ENCODE data around the gene COX6A2. TPM values are rescaled to one million over a fixed set of nuclear protein-coding genes. Genes with fewer than 3 reads are reported as not detected.

The COX6A2 gene
- polyA plus RNA-seq, 1 experiment: not detected

DNA sequence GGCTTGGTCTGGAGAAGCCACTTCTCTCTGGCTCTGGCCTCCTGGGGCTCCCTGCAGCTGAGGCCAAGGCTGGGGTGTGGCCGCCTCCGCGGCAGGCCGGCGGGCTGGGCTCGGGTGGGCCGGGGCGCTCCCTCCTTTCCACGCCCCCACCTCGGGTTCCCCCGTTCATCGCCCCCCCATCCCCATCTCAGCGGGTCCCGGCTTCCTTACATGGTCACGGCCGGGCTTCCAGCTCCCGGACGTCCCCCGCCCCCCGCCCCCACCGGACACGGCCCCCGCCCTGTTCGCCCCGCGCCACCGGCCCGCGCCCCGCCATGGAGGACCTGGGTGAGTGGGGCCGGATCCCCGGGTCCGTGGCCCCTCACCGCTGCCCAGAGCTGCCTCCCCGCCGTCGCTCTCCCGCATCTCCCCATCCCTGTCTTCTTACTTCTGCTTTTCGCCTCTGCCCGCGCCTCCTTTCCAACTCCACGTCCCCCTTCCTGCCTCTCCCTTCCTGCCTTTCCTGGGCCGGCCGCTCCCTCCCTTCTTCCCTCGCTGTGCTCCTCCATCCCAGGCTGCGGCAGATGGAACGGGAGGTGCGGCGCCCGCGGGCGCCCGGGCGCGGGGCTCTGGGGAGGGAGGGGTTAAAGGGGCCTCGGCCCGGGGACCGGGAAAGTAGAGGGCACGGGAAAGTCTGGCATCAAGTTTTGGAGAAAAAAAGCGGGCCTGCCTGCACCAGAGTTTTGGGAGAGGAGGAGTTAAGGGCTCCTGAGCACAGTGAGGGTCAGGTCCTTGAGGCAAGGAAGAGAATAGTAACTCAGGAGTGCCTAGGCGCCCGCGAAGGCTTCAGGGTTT, 43.9 kb upstream of the COX6A2 start, which contains the start of gene TGFB1I1:
Gene TGFB1I1 (plus strand): TSS at position 278 of the 834 bp plus-strand sequence. CDS start 37 bp downstream, at position 315.
- peak within 1 kb of the TSS; percentile 90 for H3K4me3 ChIP-seq (ENCODE audit: low read depth, low read length)
- ChIA-PET POLR2A (interaction anchor here (0.6 to 0.8 kb wide), 6 partner anchors 11 to 570 kb away, joined by 3 to 6 read pairs (median 3); partner anchors contain the start of genes ARMC5 and RUSF1), CTCF (interaction anchor here (1.0 to 4.8 kb wide), 6 partner anchors 11 to 35 kb away, joined by 3 to 52 read pairs (median 6); partner anchors contain the start of genes ARMC5 and ZNF843)
- DNase-seq (ENCODE audit: low read depth): no peak
- TF ChIP-seq, protein P1, sequence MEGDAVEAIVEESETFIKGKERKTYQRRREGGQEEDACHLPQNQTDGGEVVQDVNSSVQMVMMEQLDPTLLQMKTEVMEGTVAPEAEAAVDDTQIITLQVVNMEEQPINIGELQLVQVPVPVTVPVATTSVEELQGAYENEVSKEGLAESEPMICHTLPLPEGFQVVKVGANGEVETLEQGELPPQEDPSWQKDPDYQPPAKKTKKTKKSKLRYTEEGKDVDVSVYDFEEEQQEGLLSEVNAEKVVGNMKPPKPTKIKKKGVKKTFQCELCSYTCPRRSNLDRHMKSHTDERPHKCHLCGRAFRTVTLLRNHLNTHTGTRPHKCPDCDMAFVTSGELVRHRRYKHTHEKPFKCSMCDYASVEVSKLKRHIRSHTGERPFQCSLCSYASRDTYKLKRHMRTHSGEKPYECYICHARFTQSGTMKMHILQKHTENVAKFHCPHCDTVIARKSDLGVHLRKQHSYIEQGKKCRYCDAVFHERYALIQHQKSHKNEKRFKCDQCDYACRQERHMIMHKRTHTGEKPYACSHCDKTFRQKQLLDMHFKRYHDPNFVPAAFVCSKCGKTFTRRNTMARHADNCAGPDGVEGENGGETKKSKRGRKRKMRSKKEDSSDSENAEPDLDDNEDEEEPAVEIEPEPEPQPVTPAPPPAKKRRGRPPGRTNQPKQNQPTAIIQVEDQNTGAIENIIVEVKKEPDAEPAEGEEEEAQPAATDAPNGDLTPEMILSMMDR (IDR thresholded peaks at IDR 0.05; ENCODE audit: insufficient read depth, low read depth, low read length): no peak
- H3K27me3 ChIP-seq (ENCODE audit: control insufficient read depth, insufficient read depth, low read length): no peaks in the 10 kb centered on the region
- peaks cover 17% of the 10 kb centered on the region for H3K36me3 ChIP-seq (ENCODE audit: control insufficient read depth, insufficient read depth, low read length)

DNA sequence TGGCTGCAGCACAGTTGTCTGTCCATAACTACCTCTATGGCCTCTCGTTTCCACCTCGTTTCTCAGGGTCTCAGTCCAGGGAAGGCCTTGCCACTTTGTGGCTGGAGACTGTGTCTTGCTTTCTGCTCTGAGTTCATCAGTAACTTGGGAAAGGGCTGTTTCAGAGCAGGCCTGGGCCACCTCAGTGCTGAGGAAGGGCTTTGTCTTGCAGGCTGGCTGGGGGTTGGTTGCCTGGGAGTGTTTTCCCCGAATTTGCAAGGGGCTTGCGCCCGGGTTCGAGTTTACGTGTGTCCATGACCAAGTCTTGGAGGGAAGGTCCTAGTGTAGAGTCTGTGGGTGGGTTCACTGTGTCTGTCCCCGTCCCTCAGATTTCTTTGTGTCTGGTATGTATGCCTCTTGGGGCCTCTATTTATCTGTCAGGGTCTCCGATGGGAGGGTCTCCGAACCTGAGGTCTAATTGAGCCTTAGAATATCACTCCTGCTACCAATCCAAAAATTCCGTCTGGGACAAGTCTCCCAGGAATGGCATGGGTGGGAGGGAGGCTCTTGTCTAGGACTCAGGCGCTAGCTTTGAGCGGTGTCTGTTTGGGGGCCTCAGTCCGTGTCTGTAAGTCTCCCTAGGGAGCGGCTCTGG, 43.2 kb upstream of the COX6A2 start:
- Histone ChIP-seq H3K4me3 (ENCODE audit: low read depth, low read length) (peak overlapping the region; percentile 90), H3K27me3 (ENCODE audit: control insufficient read depth, insufficient read depth, low read length) (no peaks in the 10 kb centered on the region), H3K36me3 (ENCODE audit: control insufficient read depth, insufficient read depth, low read length) (peaks cover 15% of the 10 kb centered on the region)
- POLR2A ChIA-PET: interaction anchor here (0.6 to 0.8 kb wide), 4 partner anchors 11 to 570 kb away, joined by 3 to 6 read pairs (median 4); partner anchors contain the start of genes ARMC5 and RUSF1
- DNase-seq (ENCODE audit: low read depth): no peak
- CTCF ChIA-PET: interaction anchor here (4.8 kb wide), 1 partner anchor 11 kb away, joined by 52 read pairs; the partner anchor contains the start of gene ARMC5
- TF ChIP-seq, protein P1 (IDR thresholded peaks at IDR 0.05; ENCODE audit: insufficient read depth, low read depth, low read length): no peak

DNA sequence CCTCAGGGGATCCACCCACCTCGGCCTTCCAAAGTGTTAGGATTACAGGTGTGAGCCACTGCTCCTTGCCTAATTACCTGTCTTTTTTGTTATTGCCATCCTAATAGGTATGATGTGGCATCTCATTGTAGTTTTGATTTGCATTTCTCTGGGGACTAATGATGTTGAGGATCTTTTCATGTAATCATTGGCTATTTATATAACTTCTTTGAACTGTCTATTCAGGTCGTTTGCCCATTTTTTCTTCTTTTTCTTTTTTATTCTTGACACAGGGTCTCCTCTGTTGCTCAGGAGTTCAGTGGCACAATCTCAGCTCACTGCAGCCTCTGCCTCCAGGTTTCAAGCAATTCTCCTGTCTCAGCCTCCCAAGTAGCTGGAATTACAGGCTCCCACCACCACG, 42.5 kb upstream of the COX6A2 start:
- Histone ChIP-seq H3K4me3 (ENCODE audit: low read depth, low read length) (no peak overlapping the region), H3K27me3 (ENCODE audit: control insufficient read depth, insufficient read depth, low read length) (no peaks in the 10 kb centered on the region), H3K36me3 (ENCODE audit: control insufficient read depth, insufficient read depth, low read length) (peaks cover 18% of the 10 kb centered on the region)
- ChIA-PET POLR2A (no interaction called here), CTCF (interaction anchor here (4.8 kb wide), 1 partner anchor 11 kb away, joined by 52 read pairs; the partner anchor contains the start of gene ARMC5)
- TF ChIP-seq, protein P1 (IDR thresholded peaks at IDR 0.05; ENCODE audit: insufficient read depth, low read depth, low read length): no peak
- DNase-seq (ENCODE audit: low read depth): no peak

DNA sequence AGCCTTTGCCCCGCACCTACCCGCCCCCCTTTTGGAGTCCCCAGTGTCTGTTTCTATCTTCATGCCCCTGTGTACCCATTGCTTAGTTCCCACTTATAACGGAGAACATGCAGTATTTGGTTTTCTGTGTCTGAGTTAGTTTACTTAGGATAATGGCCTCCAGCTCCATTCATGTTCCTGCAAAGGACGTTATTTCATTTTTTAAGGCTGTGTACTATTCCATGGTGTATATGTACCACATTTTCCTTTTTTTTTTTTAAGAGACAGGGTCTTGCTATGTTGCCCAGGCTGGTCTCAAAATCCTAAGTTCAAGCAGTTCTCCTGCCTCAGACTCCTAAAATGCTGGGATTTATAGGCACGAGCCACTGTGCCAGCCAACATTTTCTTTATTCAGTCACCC, 39.7 kb upstream of the COX6A2 start:
- ChIA-PET CTCF (interaction anchor here (4.8 kb wide), 1 partner anchor 8 kb away, joined by 52 read pairs; the partner anchor contains the start of gene ARMC5), POLR2A (no interaction called here)
- TF ChIP-seq, protein P1 (IDR thresholded peaks at IDR 0.05; ENCODE audit: insufficient read depth, low read depth, low read length): no peak
- Histone ChIP-seq H3K27me3 (ENCODE audit: control insufficient read depth, insufficient read depth, low read length) (no peaks in the 10 kb centered on the region), H3K4me3 (ENCODE audit: low read depth, low read length) (no peak overlapping the region), H3K36me3 (ENCODE audit: control insufficient read depth, insufficient read depth, low read length) (peaks cover 15% of the 10 kb centered on the region)
- DNase-seq (ENCODE audit: low read depth): no peak

Data from BJ (cell line).